NCI-H2196 (cell line): ENCODE measurements around the gene LHPP.
"Not testable (repeated sequence)": the region's sequence is repeated elsewhere in the genome, so short reads cannot be mapped to it uniquely, and the experiment has no call there.

ENCODE experiments used
- DNase-seq: peaks from one replicate; lab custom pipeline; 2025; ENCODE audit not compliant: unreplicated experiment; lab: John Stamatoyannopoulos, UW

Gene LHPP

GRCh38 chr10:124604214-124605000, 142.8 kb downstream of the LHPP start:
- no peak for DNase-seq

DNA sequence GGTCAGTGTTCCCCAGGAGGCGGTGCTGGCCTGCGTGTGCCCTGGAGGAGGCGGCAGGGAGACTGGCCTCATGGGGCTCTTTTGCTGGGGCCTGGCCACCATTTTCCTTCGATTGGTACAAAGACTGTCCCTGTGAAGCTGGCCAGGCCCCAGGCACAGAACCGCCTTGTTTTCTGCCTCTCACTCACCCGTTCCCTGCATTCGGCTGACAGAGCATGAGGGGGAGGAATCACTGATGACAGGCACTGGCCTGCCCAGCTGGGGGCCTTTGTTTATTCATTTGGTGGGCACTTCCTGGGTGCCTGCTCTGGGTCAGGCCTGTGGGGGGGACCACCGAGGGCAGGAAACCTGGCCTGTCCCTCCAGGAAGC, 143.4 kb downstream of the LHPP start:
- DNase-seq = no peak

- no peak for DNase-seq
These were observed 143.8 kb downstream of the LHPP start for GRCh38 chr10:124605481-124605855.

GRCh38 chr10:124605856-124606812, 144.5 kb downstream of the LHPP start:
- DNase-seq = no peak

DNA sequence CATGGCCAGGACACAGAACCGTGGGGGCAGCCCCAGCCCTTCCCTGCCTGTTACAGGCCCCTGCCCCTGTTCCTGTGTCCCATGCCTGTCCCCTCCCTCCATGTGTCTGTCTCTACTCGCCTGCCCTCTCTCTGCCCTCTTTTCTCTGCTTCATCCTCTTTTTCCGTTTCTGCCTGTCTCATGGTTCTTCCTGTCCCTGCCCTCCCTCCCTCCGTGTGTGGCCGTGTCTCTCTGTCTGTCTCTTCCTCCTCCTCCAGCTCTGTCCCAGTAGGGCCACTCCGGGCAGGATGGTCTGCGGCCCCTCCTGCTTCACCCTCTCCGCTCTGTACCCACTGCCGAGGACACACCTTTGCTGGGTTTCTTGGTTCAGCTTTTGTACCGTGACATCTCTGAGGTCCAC, 145.2 kb downstream of the LHPP start:
- DNase-seq = no peak

DNA sequence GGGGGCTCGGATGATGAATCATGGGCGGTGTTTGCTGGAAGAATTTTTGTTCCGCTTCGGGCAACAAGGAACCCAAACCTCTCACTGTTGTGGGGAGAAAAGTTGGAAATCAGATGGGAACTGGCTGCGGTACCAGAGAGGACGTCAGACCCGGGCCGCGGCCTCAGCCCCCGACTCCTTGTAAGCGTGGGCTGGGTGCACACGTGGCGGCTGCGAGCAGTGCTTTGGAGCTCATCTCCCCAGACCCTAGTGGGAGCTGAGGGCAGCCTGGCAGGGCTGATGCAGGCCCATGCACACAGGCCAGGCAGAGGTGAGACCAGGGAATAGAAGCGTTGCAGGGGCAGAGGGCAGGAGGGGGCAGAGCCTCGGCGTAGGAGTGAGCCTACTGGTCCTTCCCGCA, 146.1 kb downstream of the LHPP start:
- no peak for DNase-seq

DNA sequence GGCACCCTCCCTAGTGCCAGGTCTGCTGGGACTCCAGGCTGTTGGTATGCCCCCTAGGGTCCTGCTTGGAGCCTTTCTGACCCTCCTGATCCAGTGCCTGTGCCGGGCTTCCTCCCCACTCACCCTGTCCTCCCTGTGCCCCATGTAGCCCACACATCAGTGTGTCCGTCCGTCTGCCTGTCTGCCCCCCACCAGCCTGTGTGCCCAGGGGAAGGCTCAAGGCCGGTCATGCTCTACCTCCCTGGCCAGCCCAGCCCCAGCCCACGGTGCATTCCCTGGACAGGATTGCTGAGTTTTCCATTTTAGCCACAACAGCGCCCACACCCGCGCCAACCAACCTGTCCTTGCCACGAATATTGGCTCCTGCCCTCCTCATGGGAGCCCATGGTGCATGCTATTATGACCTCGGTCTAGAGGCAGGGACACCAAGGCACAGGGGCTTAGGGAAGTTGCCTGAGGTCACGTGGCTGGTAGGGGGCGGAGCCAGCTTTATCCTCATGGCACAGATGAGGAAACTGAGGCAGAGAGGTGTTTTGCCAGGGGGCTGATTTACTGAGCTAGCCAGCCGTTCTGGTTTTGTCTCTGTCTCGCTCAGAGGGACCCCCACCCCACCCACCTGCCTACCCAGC, 146.6 kb downstream of the LHPP start:
- DNase-seq = no peak

DNA sequence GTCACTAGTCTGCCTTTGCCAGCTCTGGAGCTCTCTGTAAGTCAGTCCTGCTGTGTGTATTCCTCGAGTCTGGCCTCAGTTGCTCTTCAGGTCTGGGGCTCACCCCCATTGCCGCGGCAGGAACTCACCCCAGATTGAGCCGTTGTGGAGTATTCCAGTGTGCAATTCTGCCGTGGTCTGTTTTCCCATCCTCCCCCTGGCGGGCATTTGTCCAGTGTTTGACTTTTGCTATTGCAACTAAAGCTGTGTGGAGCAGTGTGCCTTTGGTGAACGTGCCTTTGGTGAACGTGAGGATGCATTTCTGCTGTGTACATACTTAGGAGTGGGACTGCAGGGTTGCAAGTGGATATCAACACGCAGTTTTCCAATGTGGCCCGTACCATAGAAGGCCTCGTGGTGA, 148.1 kb downstream of the LHPP start:
- DNase-seq = no peak

DNA sequence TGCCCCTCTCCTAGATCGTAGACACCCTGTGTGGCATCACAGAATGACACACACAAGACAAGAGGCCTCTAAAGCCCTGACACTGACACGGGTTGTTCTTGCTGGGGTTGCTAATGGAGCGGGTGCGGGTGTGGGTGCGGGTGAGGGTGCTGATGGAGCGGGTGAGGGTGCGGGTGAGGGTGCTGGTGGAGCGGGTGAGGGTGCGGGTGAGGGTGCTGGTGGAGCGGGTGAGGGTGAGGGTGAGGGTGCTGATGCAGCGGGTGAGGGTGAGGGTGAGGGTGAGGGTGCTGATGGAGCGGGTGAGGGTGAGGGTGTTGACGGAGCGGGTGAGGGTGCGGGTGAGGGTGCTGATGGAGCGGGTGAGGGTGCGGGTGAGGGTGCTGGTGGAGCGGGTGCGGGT, 148.6 kb downstream of the LHPP start:
- DNase-seq = not testable (repeated sequence)

GRCh38 chr10:124610851-124611250, 149.2 kb downstream of the LHPP start:
- not testable (repeated sequence) for DNase-seq

DNA sequence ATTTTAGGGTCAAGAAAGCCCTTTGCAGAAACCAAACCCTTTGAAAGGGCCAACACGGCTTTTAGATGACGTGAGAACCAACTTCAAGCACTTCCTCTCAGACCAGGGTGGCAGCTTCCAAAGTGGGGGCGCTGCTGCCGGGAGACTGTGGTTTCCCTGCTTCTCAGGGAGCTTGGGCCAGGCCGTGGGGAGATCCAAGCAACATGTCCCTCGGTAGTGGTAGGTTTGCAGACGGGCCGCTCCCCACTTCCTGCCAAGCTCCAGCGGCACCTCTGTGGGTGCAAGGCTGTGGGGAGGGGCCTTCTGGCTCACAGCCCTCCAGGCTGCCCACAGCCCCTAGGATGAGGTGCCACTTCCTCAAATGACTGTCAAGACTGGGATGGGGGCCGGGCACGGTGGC, 150.1 kb downstream of the LHPP start:
- DNase-seq = no peak

GRCh38 chr10:124612611-124613498, 151.2 kb downstream of the LHPP start:
- no peak for DNase-seq

GRCh38 chr10:124614003-124614659, 152.5 kb downstream of the LHPP start:
- DNase-seq = no peak

GRCh38 chr10:124615259-124615658, 153.6 kb downstream of the LHPP start:
- no peak for DNase-seq

GRCh38 chr10:124616040-124616835, 154.6 kb downstream of the LHPP start:
- DNase-seq = no peak

DNA sequence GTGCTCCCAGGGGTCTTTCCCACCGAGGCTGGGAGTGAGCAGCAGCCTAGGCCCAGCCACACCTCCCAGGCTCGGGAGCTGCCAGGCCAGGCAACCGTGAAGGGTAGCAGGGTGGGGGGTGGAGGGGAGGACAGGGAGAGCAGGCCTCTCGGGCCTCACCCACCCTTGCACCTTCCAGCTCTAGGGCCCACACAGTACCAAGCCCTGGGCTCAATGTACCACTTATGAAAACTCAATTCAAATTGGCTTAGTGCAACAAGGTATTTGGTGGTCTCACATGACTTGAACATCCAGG, 155.2 kb downstream of the LHPP start:
- DNase-seq = no peak

DNA sequence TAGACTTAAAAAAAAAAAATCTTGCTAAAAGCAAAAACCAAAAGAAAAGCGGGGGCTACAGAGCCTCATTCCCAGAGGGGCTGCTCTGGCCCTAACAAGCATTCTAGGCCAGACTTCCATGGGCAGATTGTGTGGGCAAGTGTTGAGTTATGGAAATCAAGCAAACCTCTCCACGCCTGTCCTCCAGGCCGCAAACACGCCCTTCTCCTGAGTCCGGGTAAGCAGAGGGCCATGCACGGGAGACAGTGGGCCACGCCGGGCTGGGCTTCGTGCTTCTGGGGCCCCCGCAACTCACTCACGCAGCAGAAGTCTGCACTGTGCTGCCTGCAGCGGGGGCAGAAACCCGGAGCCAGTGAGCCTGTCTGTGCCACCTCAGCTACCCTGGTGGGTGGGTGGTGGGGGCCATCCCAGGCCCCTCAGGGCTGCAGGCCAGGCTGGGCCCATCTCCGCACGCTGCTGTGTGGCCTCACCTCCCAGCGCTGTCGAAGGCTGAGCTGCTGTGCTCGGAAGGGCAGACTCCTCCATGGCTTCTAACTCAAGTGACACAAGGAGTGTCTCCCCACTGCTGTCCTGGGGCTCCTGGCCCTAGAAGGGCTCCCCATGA, 156.9 kb downstream of the LHPP start:
- DNase-seq = no peak

DNA sequence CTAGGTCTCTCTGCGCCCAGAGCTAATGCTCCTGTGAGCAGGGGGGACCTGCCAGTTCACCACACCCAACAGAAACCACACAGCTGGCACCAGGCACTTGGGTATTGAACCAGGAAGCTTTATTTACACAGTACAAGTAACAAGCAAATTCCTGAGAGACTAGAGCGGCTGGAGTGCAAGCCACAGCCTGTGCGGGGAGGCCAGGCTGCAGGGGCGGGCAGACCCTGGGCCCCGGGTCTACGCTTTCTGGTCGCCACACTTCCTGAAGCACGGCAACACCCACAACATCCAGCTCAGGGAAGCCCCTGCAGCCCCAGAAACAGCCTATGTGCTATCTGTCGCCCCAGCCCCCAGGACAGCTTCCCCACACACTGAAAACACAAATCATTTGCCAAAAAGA, 157.6 kb downstream of the LHPP start:
- peak; percentile 7 for DNase-seq

- DNase-seq = no peak
These were observed 158.3 kb downstream of the LHPP start for GRCh38 chr10:124619802-124620490.
